GM19397 (cell line): ENCODE data around the gene RNF149.
A peak's percentile ranks its signal among the peaks of the same experiment; 100 is the strongest.
"Not testable (repeated sequence)": the region's sequence is repeated elsewhere in the genome, so short reads cannot be mapped to it uniquely, and the experiment has no call there.

ENCODE experiments used
- ATAC-seq: cut with Tn5 transposase; IDR thresholded peaks from one replicate; pipeline ENCODE4 v1.9.1; 2021; ENCODE audit warnings: mild to moderate bottlenecking, moderate library complexity; ENCODE audit not compliant: unreplicated experiment

The RNF149 gene

DNA sequence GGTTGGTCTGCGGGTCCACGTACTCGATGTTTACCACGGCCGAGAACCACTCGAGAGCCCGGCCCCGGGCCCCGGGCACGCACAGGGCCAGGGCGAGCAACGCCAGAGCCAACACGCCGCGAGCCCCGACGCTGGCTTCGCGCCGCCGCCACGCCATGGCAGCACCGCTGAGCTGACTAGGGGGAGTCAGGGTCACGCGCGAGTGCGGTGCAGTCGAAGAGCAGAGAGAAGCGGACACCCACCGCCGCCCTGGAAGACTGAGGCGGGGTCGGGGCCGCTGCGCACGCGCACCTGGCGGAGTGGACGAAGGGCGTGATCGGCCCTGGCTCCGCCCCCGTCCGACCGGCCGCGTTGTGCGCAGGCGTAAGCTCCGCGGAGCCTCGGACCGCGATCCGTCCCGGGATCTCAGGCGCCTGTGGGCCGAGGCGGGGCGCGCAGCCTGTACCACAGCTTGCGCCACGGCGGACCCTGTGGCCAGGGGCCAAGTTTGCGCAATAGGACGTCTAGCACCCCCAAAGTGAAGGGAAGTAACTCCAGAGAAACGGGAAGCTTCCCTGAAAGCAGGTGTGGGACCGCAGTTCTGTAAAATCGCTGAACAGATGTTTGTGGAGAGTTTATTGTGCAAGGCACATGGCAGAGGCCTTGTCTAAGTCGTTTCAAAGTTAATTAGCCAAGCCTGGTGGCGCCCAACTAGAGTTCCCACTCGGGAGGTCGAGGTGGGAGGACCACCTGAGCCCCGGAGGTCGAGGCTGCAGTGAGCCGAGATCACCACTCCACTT lies at the start of gene RNF149:
Gene RNF149, minus strand, starts transcription at position 270 of the 779 bp plus-strand sequence. Its CDS starts 113 bp downstream, at position 157.
- peak; percentile 77 for ATAC-seq

DNA sequence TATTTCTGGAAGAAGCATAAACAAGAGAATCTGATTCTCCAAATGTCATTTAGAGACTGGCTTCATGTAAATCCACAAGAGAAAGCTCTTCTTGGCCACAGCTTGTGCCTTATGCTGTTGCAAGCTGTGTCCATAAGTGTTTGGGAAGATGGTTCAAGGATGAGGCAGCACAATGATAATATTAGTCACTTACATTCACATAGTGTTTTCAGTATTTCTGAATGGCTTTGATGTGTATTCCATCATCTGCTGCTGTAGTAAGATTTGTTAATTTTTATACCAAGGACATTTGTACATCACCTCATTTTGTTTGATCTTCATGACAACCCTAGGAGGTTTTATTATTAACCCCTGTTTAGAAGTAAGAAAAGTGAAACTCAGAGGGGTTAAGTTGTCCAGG lies 48.9 kb upstream of the RNF149 start:
- ATAC-seq: no peak

DNA sequence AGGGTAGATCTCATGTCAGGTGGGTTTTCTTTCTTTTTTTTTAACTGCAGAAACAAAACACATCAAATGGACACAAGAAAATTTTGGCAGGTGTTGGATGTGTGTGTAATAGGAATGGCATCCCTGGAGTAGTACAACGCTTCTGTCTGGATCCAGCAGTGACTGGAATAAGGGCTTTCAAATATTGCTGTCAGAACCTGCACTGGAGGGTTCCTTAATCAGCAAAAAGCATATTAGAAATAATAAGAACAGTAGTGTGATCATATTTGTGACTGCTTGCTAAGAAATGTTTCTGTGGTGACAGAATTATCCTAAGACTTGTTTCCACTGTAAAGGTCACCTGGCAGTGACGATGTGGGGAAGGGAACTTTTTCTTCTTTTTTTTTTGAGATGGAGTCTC lies 48.0 kb upstream of the RNF149 start:
- no peak for ATAC-seq

- ATAC-seq: no peak
These were observed 47.6 kb upstream of the RNF149 start for GRCh38 chr2:101356055-101356454.

DNA sequence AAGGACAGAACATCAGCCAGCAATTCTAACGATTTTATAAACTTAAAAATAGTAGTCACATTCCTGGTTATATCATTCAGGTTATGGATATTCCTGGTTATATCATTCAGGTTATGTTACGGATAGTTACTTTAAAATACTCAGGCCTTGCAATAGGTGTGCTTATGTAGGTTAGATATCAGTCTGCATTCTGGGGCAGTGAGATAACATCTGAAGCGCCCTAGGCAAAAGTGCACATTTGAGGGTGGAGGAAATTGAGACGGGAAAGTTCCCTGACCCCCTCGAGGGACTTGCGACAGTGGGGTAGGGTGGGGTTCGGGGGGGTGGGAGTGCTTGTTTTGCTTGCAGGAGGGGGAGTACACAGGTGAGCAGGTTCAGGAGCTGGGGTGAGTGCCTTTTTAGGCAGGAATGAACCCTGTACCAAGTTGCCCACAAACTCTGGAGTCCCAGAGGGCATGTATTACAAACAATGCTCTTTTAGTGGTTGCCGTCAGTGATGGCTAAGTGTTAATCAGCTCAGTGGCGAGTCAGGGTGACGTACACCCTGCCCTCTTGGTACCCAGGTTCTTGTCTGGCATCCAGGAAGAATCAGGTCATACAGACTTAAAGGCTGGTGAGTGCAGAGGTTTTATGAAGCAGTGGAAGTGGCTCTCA lies 47.0 kb upstream of the RNF149 start:
- no peak for ATAC-seq

DNA sequence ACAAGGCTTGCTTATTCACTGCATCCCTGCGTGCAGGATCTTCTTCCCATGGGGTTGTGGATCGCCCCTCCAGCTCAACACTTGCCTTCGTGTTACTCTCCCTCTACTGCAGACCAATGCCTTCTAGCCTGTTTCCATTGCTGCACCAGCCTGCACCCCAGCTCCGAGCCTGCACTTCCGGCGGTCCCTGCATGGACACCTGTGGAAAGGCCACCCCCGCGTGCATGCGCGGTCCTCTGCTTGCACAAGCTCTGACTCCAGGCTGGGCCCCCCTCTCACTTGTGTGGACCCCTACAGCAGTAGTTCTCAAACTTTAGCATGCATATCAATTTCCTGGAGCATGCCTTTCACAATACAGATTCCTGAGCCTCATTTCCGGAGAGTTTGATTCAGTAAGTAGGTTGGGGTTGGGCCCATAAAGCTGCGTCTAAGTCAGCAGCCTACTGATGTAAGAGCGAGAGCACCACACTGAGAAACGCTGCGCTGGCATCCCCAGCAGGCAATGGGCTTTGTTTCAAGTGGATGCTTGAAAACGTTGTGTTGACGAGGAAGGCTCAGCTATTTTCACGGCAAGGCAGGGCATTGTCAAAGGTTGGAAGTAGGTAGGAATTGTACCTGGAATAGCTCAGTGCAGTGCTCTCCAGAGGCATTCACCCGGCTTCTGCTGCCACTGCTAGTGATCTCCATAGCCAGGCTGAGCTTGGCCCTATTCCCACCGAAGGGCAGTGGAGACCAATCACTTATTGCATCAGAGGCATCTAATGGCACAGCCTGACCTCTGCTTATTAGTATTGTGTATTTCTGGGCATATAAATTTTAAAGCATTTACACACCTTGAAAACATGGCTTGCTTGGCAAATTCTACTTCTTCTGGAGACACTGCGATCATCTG lies 46.2 kb upstream of the RNF149 start:
- no peak for ATAC-seq

- ATAC-seq: not testable (repeated sequence)
These were observed 44.1 kb upstream of the RNF149 start for GRCh38 chr2:101352631-101353030.

DNA sequence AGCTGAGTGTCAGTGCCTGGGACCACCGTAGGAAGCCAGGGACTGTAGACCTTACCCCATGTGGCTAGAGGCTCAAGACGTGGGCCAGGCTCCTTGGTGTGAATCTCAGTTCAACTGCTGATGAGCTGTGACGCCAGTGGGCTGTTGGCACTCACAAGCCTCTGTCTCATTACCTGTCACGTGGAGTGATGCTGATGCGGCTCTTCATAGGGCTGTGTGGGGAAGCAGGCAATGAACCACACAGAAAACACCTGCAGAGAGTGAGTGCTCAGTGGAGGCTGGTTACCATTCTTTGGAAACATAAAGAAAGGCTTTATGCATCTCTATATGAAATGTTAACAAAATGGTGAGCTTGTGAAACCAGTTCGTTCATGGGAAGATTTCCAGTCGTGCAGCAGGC lies 42.7 kb upstream of the RNF149 start:
- ATAC-seq: no peak

- ATAC-seq: no peak
These were observed 41.6 kb upstream of the RNF149 start for GRCh38 chr2:101349893-101350662.

DNA sequence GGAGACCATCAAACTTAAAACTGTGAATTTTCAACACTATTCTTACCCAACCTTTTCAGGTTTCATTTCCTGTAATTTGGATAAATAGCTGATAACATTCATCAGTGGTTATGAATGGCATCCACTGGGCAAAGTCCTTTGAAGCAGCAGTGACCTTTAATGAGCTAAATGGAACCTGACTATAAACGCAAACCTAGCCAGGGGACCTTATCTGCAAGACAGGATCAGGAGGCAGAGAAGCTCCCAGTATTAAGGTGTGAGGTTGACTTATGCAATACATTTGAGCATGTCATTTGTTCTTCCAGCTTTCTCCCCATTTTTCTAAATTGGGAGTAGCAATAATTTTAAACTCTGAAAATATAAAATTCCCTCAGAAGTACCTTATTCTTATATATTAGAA lies 40.4 kb upstream of the RNF149 start:
- no peak for ATAC-seq

GRCh38 chr2:101346909-101347308 lies 38.4 kb upstream of the RNF149 start:
- no peak for ATAC-seq

GRCh38 chr2:101344137-101344536 lies 35.6 kb upstream of the RNF149 start:
- no peak for ATAC-seq

DNA sequence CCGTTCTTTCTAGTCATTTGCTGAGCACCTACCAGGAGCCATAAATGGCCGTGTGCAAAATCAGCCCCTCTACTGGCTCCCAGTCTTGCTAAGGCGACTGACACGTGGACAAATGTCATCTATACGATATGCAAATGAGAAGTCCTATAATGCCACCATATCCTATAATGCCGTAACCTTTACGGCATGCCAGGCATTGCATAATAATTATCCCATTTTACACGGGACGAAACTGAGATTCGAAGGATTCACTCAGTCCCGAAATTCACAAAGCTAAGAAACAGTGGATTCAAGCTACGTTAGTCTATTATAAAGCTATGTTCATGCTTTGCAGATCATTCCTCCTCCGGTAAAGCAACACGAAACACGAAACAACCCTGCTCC lies 34.1 kb upstream of the RNF149 start:
- ATAC-seq: no peak

- ATAC-seq: no peak
These were observed 33.6 kb upstream of the RNF149 start for GRCh38 chr2:101341901-101342624.

DNA sequence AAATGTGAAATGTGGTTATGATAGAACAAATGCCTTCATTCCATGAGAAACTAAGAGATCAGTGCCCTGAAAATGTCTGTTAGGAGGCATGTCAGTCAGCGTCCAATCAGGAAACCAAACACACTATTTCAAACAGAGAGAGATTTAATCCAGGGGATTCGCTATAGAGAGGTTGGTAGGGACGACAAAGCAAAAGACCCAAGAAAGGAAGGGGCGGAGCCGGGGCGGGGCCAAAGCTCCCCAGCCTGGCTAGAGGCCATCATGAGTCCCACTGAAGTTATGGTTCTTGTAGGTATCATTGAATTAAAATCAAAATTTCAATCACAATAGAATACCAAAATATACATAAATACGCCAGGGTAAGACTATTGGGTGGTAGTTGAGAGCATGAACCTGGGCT lies 32.9 kb upstream of the RNF149 start:
- no peak for ATAC-seq

GRCh38 chr2:101340141-101340551 lies 31.6 kb upstream of the RNF149 start:
- no peak for ATAC-seq

DNA sequence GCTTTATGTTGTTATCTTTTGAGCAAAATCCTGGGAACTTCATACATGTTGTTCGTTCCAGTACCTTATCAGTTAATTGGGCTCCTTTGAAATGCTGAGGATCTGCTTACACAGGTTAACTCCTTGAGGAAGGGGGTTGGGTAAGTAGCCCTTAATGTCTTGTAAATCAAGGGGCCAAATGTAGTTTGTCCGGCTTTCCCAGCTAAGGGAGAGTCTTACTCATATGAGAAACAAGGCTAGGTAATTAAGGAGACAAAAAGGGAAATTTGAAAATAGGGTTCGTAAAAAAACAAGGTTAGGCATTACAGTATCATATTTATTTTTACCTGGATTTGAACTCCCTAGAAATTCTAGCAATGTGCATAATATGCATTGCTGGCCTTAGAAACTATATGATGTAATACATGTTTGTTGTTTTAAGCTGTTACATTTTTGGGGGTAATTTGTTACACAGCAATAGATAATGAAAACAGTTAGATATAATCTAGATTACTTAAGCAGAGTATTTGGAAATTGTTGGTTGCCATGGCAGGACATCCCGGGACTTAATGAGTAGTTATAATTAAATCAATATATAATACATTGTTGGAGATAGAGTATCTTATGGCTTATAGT lies 30.9 kb upstream of the RNF149 start:
- no peak for ATAC-seq

DNA sequence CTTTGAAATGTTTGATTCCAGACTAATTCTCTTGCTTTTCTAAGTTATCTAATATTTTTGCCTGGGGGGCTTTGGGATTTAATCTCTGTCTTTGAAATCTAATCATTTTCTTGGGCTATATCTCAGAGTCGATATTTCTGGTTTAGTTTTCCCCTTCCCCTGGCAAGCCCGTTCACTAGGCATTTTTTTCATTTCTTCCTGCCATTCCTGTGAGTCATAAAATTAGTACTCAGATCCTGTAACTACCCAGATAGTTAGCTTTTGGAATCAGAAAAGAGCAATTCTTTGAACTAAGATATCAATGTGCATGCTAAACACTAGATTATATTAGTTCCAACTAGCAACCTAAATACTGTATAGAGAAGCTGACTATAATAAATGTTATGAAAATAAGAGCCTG lies 29.4 kb upstream of the RNF149 start:
- ATAC-seq: no peak

- no peak for ATAC-seq
These were observed 24.6 kb upstream of the RNF149 start for GRCh38 chr2:101332885-101333766.
